ENCODE results near the gene SMARCD1. TPM values are rescaled to one million over a fixed set of nuclear protein-coding genes. Genes with fewer than 3 reads are reported as not detected.
A peak's percentile ranks its signal among the peaks of the same experiment; 100 is the strongest.

Gene SMARCD1
- total RNA-seq, 4 donors from 2014 or later = 32.0 to 77.2 (median 45.1) TPM

DNA sequence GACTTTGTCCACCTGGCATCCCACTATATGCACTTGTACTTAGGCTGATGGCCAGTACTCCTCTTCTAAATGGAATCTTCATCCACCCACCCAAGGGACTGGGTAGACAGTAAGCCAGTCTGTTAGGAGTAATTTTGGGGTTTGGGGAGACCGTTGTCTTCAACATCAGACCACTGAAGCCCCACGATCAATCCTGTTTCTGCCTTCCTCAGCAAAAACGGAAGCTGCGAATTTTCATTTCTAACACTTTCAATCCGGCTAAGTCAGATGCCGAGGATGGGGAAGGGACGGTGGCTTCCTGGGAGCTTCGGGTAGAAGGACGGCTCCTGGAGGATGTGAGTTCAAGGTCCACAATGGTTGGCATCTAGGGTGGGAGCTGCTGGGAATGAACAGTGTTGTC, 2.0 kb downstream of the SMARCD1 start:
- TF ChIP-seq, protein P1, sequence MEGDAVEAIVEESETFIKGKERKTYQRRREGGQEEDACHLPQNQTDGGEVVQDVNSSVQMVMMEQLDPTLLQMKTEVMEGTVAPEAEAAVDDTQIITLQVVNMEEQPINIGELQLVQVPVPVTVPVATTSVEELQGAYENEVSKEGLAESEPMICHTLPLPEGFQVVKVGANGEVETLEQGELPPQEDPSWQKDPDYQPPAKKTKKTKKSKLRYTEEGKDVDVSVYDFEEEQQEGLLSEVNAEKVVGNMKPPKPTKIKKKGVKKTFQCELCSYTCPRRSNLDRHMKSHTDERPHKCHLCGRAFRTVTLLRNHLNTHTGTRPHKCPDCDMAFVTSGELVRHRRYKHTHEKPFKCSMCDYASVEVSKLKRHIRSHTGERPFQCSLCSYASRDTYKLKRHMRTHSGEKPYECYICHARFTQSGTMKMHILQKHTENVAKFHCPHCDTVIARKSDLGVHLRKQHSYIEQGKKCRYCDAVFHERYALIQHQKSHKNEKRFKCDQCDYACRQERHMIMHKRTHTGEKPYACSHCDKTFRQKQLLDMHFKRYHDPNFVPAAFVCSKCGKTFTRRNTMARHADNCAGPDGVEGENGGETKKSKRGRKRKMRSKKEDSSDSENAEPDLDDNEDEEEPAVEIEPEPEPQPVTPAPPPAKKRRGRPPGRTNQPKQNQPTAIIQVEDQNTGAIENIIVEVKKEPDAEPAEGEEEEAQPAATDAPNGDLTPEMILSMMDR (IDR thresholded peaks at IDR 0.05) = no peak
- TF ChIP-seq POLR2A (IDR thresholded peaks at IDR 0.05) = no peak
- WGBS, 2 donors = 85 to 86% methylated on average over 9 of the region's 9 CpGs
- DNase-seq (ENCODE audit: low spot score in 2 of 2) = no peak
- intact Hi-C loops (cut with DNase I; ENCODE audit: low total_unique reads) = no loop called here
- H3K4me3 ChIP-seq (ENCODE audit: low read depth, poor library complexity, severe bottlenecking) = no peak overlapping the region

DNA sequence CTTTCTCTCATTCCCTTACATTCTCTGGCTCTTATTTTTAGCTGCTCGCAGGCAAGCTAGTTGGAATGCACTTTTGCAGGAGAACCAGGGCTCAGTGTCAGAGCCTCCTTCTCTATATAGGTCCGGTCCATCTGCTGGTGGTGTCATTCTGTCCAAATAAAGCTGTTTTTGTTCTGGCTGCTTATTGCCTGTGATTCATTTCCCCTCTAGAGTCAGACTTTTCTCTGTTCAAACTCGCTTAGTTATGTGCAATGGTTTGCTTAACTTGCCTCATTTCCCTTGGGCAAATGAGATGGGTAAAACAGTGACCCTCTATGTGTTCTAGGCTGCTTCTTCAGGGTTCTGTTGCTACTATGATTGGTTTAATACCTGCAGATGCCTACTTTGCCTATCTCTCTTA, 2.9 kb downstream of the SMARCD1 start:
- TF ChIP-seq, protein P1 (IDR thresholded peaks at IDR 0.05) = no peak
- TF ChIP-seq POLR2A (IDR thresholded peaks at IDR 0.05) = no peak
- DNase-seq (ENCODE audit: low spot score in 2 of 2) = no peak
- intact Hi-C loops (cut with DNase I; ENCODE audit: low total_unique reads) = no loop called here
- 32 to 53% methylated on average over 3 of the region's 3 CpGs for WGBS, 2 donors
- no peak overlapping the region for H3K4me3 ChIP-seq (ENCODE audit: low read depth, poor library complexity, severe bottlenecking)

DNA sequence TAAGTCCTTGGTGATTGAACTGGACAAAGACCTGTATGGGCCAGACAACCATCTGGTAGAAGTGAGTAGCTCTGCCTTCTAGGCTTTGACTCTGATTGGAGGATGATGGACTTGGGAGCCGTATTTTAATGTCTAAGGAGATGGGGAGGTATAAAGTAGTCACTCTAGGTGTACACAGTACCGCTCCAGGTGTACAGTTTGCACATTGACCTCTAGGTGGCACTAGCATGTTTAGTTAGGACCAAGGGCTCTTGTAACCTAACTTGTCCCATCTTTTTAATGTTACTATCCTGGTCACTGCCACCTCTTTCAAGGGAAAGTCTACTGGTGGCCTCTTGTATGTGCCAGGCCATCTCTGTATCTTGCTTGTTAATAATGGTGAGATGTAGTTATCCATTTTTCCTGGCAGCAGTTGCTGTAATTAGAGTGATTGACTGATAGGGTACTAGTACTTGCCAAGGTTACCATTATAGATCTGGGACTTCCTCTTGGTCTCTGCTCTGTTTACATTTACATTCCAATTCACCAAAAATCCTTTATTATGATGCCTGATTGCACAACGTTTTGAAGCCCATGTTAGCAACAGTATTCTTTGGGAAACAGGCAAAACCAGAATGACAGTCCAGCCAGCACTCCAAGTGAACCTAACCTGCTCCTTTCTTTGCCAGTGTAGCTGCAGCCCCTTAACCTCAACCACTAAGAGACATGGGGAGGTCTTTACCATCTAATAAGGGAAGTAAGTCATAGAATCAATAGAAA, 3.6 kb downstream of the SMARCD1 start:
- no peak for TF ChIP-seq POLR2A (IDR thresholded peaks at IDR 0.05)
- TF ChIP-seq, protein P1 (IDR thresholded peaks at IDR 0.05) = peak in 1 of 3 donors; percentile 49
- no peak for DNase-seq (ENCODE audit: low spot score in 2 of 2)
- intact Hi-C loops (cut with DNase I; ENCODE audit: low total_unique reads) = no loop called here
- H3K4me3 ChIP-seq (ENCODE audit: low read depth, poor library complexity, severe bottlenecking) = no peak overlapping the region
- WGBS, 2 donors = 12 to 28% methylated on average over 3 of the region's 3 CpGs

DNA sequence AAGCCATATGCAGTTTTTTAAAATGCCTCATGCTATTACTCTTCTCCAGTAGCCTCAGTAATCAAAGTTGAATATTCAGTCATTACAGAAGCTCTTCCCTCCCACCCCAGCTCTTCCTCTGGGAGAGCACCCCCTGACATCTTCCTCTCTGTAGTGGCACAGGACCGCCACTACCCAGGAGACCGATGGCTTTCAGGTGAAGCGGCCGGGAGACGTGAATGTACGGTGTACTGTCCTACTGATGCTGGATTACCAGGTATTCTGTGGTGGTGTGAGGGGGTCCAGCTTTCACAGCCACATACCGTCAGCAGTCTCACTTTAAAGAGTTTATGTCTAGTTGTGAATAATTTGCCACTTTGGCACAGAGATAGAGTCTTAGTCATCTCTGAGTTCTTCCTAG, 4.6 kb downstream of the SMARCD1 start:
- H3K4me3 ChIP-seq (ENCODE audit: low read depth, poor library complexity, severe bottlenecking) = no peak overlapping the region
- intact Hi-C loops (cut with DNase I; ENCODE audit: low total_unique reads) = no loop called here
- TF ChIP-seq POLR2A (IDR thresholded peaks at IDR 0.05) = no peak
- TF ChIP-seq, protein P1 (IDR thresholded peaks at IDR 0.05) = no peak
- WGBS, 2 donors = 97% methylated on average over 7 of the region's 7 CpGs
- DNase-seq (ENCODE audit: low spot score in 2 of 2) = no peak

DNA sequence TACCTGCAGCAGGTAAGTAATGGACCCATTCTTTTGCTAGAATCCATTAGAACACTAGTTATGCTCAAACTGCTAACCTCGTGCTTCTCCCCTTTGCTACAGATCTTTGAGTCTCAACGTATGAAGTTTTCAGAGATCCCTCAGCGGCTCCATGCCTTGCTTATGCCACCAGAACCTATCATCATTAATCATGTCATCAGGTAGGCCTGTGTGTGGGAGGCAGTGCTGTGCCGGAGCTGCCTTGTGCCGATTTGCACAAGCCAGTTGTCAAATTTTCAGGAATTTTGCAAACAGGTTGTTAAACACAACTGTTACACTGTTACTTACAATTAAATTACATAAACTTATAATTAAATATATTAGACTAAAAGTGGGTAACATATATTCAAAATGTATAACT, 5.2 kb downstream of the SMARCD1 start:
- 86 to 87% methylated on average over 5 of the region's 5 CpGs for WGBS, 2 donors
- no peak overlapping the region for H3K4me3 ChIP-seq (ENCODE audit: low read depth, poor library complexity, severe bottlenecking)
- TF ChIP-seq POLR2A (IDR thresholded peaks at IDR 0.05) = no peak
- TF ChIP-seq, protein P1 (IDR thresholded peaks at IDR 0.05) = no peak
- no peak for DNase-seq (ENCODE audit: low spot score in 2 of 2)
- intact Hi-C loops (cut with DNase I; ENCODE audit: low total_unique reads) = no loop called here

DNA sequence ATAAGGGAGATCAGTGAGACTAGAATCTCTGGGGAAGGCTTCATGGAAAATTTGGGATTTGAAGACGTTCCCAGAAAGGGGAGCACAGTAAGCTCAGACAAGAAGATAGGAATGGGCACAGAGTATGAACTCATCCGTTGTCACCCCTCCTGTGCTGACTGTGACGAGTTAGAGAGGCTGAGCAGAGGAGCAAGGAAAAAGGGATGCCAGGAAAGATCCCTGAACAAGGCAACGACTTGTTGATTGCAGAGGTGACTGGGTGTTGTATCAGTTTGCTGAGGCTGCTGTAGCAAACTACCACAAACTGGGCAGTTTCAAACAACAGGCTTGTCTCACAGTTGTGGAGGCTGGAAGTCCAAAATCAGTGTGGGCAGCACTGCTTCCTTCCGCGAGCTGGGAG, 12.8 kb downstream of the SMARCD1 start:
- TF ChIP-seq POLR2A (IDR thresholded peaks at IDR 0.05) = no peak
- TF ChIP-seq, protein P1 (IDR thresholded peaks at IDR 0.05) = no peak
- intact Hi-C loops (cut with DNase I; ENCODE audit: low total_unique reads) = no loop called here
- DNase-seq (ENCODE audit: low spot score in 2 of 2) = no peak
- WGBS, 2 donors = 87 to 88% methylated on average over 6 of the region's 6 CpGs
- no peak overlapping the region for H3K4me3 ChIP-seq (ENCODE audit: low read depth, poor library complexity, severe bottlenecking)

Measured in lower leg skin (tissue), 4 donors.